Activated T-helper 2 cell treated with anti-CD3 and anti-CD28 coated beads, Interferon-gamma antibody, Interleukin-2, Interleukin-4, amounts not matched to agents 10 μg/mL and 5 μg/mL and 100 μg/mL, durations not matched to agents 14 hours and 24 hours and 36 hours (primary cell): Measurements from ENCODE around the gene SERHL2. TPM values are rescaled to one million over a fixed set of nuclear protein-coding genes. Genes with fewer than 3 reads are reported as not detected.
"Not testable (repeated sequence)": the region's sequence is repeated elsewhere in the genome, so short reads cannot be mapped to it uniquely, and the experiment has no call there.

Source experiments
- DNase-seq: peaks from one replicate; pipeline ENCODE4 v3.0.0; 2021; ENCODE audit warnings: low spot score
- H3K27ac Mint-ChIP-seq: one replicate; pipeline ENCODE4 v1.8.0; 2021; ENCODE audit warnings: mixed read lengths
- H3K27me3 Mint-ChIP-seq: one replicate; pipeline ENCODE4 v1.8.0; 2021; ENCODE audit warnings: low read depth, mixed read lengths
- H3K36me3 Mint-ChIP-seq: one replicate; pipeline ENCODE4 v1.8.0; 2021; ENCODE audit warnings: low read depth, mixed read lengths
- H3K4me1 Mint-ChIP-seq: one replicate; pipeline ENCODE4 v1.8.0; 2021; ENCODE audit warnings: low read depth, mixed read lengths
- H3K4me3 Mint-ChIP-seq: one replicate; pipeline ENCODE4 v1.8.0; 2021; ENCODE audit warnings: low read depth, mild to moderate bottlenecking, moderate library complexity, mixed read lengths
- H3K9me3 Mint-ChIP-seq: one replicate; pipeline ENCODE4 v1.8.0; 2021; ENCODE audit warnings: mixed read lengths
- intact Hi-C: fragments of 100-400 bp; cut with micrococcal nuclease; formaldehyde crosslinking; loops from one replicate; pipeline ENCODE4 v1.15.1; 2023
- total RNA-seq: library from RNA; stranded (reverse); gene quantifications from 2 replicates; pipeline ENCODE4 v1.2.3, GENCODE V29; 2022

Gene SERHL2
- total RNA-seq, 1 donor from 2014 or later = 2.2 TPM

- Mint-ChIP-seq H3K4me1 (peaks cover 3% of the 10 kb centered on the region), H3K27me3 (no peaks in the 10 kb centered on the region), H3K27ac (no peak overlapping the region), H3K9me3 (no peaks in the 10 kb centered on the region), H3K4me3 (no peak overlapping the region), H3K36me3 (peaks cover 9% of the 10 kb centered on the region)
- intact Hi-C loops = no loop called here
- no peak for DNase-seq
Observed at GRCh38 chr22:42565956-42566355, 12.2 kb downstream of the SERHL2 start.

- intact Hi-C loops, H3K27me3 Mint-ChIP-seq, DNase-seq, H3K4me1 Mint-ChIP-seq, H3K4me3 Mint-ChIP-seq, H3K27ac Mint-ChIP-seq, H3K9me3 Mint-ChIP-seq: not testable (repeated sequence)
- peaks cover 23% of the 10 kb centered on the region for H3K36me3 Mint-ChIP-seq
Observed at GRCh38 chr22:42567950-42568349, 14.2 kb downstream of the SERHL2 start.

- H3K27me3 Mint-ChIP-seq, H3K27ac Mint-ChIP-seq, DNase-seq, H3K4me3 Mint-ChIP-seq, H3K9me3 Mint-ChIP-seq, intact Hi-C loops, H3K4me1 Mint-ChIP-seq: not testable (repeated sequence)
- peaks cover 28% of the 10 kb centered on the region for H3K36me3 Mint-ChIP-seq
Observed at GRCh38 chr22:42570580-42570979, 16.8 kb downstream of the SERHL2 start.

GRCh38 chr22:42571068-42571467 is 17.3 kb downstream of the SERHL2 start:
- H3K9me3 Mint-ChIP-seq, H3K4me1 Mint-ChIP-seq, intact Hi-C loops, H3K4me3 Mint-ChIP-seq, H3K27me3 Mint-ChIP-seq, H3K27ac Mint-ChIP-seq, DNase-seq: not testable (repeated sequence)
- H3K36me3 Mint-ChIP-seq = peaks cover 28% of the 10 kb centered on the region

- H3K27me3 Mint-ChIP-seq = not testable (repeated sequence)
- peaks cover 41% of the 10 kb centered on the region for H3K36me3 Mint-ChIP-seq
Observed at GRCh38 chr22:42574046-42574445, 20.3 kb downstream of the SERHL2 start.

GRCh38 chr22:42574468-42574867 is 20.7 kb downstream of the SERHL2 start:
- H3K4me1 Mint-ChIP-seq, DNase-seq, H3K4me3 Mint-ChIP-seq, H3K27me3 Mint-ChIP-seq, intact Hi-C loops, H3K9me3 Mint-ChIP-seq, H3K27ac Mint-ChIP-seq: not testable (repeated sequence)
- peaks cover 41% of the 10 kb centered on the region for H3K36me3 Mint-ChIP-seq

More at GRCh38 chr22:42574046-42574445, 20.3 kb downstream of the SERHL2 start:
- DNase-seq, H3K9me3 Mint-ChIP-seq, H3K4me1 Mint-ChIP-seq, intact Hi-C loops, H3K4me3 Mint-ChIP-seq, H3K27ac Mint-ChIP-seq: not testable (repeated sequence)

GRCh38 chr22:42575996-42576574 is 22.3 kb downstream of the SERHL2 start:
- DNase-seq, H3K4me1 Mint-ChIP-seq, H3K27ac Mint-ChIP-seq, H3K9me3 Mint-ChIP-seq, H3K27me3 Mint-ChIP-seq, intact Hi-C loops, H3K4me3 Mint-ChIP-seq: not testable (repeated sequence)
- peaks cover 38% of the 10 kb centered on the region for H3K36me3 Mint-ChIP-seq

GRCh38 chr22:42577141-42577540 is 23.4 kb downstream of the SERHL2 start:
- H3K27me3 Mint-ChIP-seq, H3K4me1 Mint-ChIP-seq, H3K27ac Mint-ChIP-seq, intact Hi-C loops, H3K4me3 Mint-ChIP-seq, H3K9me3 Mint-ChIP-seq, DNase-seq: not testable (repeated sequence)
- peaks cover 32% of the 10 kb centered on the region for H3K36me3 Mint-ChIP-seq

GRCh38 chr22:42577623-42578240 is 24.0 kb downstream of the SERHL2 start:
- Mint-ChIP-seq H3K9me3 (no peaks in the 10 kb centered on the region), H3K36me3 (peaks cover 32% of the 10 kb centered on the region), H3K27me3 (no peaks in the 10 kb centered on the region), H3K27ac (no peak overlapping the region), H3K4me1 (peaks cover 8% of the 10 kb centered on the region), H3K4me3 (no peak overlapping the region)
- intact Hi-C loops = no loop called here
- DNase-seq = no peak

- H3K27ac Mint-ChIP-seq, DNase-seq, H3K9me3 Mint-ChIP-seq, intact Hi-C loops, H3K4me1 Mint-ChIP-seq, H3K27me3 Mint-ChIP-seq: not testable (repeated sequence)
- peak overlapping the region; percentile 42 for H3K4me3 Mint-ChIP-seq
- H3K36me3 Mint-ChIP-seq = peaks cover 34% of the 10 kb centered on the region
Observed at GRCh38 chr22:42580040-42580439, 26.3 kb downstream of the SERHL2 start.

- H3K27me3 Mint-ChIP-seq, H3K4me1 Mint-ChIP-seq, H3K9me3 Mint-ChIP-seq, intact Hi-C loops, DNase-seq: not testable (repeated sequence)
- Mint-ChIP-seq H3K27ac (peak overlapping the region; percentile 92), H3K36me3 (peaks cover 45% of the 10 kb centered on the region), H3K4me3 (peak overlapping the region; percentile 98)
Observed at GRCh38 chr22:42581194-42581761, 27.5 kb downstream of the SERHL2 start.

- H3K27me3 Mint-ChIP-seq = no peaks in the 10 kb centered on the region
- H3K4me3 Mint-ChIP-seq = peak overlapping the region; percentile 98
- peak overlapping the region; percentile 69 for H3K27ac Mint-ChIP-seq
- intact Hi-C loops = no loop called here
- no peaks in the 10 kb centered on the region for H3K9me3 Mint-ChIP-seq
- H3K4me1 Mint-ChIP-seq = peaks cover 8% of the 10 kb centered on the region
- peaks cover 51% of the 10 kb centered on the region for H3K36me3 Mint-ChIP-seq
- DNase-seq = peak; percentile 76
Observed at GRCh38 chr22:42581762-42582716, 28.3 kb downstream of the SERHL2 start.
